C1 segment of cervical spinal cord (tissue), 14 donors: ENCODE measurements around the gene ABTB2.

ENCODE experiments used
- DNase-seq, 14 donors: peaks; one replicate each; lab custom pipeline; 2025; lab: John Stamatoyannopoulos, UW

Gene ABTB2

GRCh38 chr11:34154059-34154875 lies 203.5 kb downstream of the ABTB2 start:
- DNase-seq, result no peak

- no peak for DNase-seq
Observed at GRCh38 chr11:34151916-34152845, 205.6 kb downstream of the ABTB2 start.

GRCh38 chr11:34151166-34151565 lies 206.6 kb downstream of the ABTB2 start:
- no peak for DNase-seq

GRCh38 chr11:34150494-34151151 lies 207.2 kb downstream of the ABTB2 start:
- DNase-seq, result no peak

- no peak for DNase-seq
Observed at GRCh38 chr11:34149786-34150185, 208.0 kb downstream of the ABTB2 start.

GRCh38 chr11:34149274-34149673 lies 208.5 kb downstream of the ABTB2 start:
- DNase-seq, result no peak

- no peak for DNase-seq
Observed at GRCh38 chr11:34148504-34149165, 209.2 kb downstream of the ABTB2 start.

GRCh38 chr11:34147581-34147980 lies 210.2 kb downstream of the ABTB2 start:
- DNase-seq, result no peak

GRCh38 chr11:34146866-34147265 lies 210.9 kb downstream of the ABTB2 start:
- DNase-seq, result no peak

- DNase-seq, result no peak
Observed at GRCh38 chr11:34146411-34146810, 211.4 kb downstream of the ABTB2 start.

- DNase-seq, result no peak
Observed at GRCh38 chr11:34145847-34146381, 211.9 kb downstream of the ABTB2 start.

- no peak for DNase-seq
Observed at GRCh38 chr11:34145073-34145472, 212.7 kb downstream of the ABTB2 start.

GRCh38 chr11:34143048-34143447 lies 214.8 kb downstream of the ABTB2 start:
- no peak for DNase-seq

GRCh38 chr11:34140149-34140548 lies 217.7 kb downstream of the ABTB2 start:
- DNase-seq, result no peak

- no peak for DNase-seq
Observed at GRCh38 chr11:34139346-34139745, 218.5 kb downstream of the ABTB2 start.

- DNase-seq, result no peak
Observed at GRCh38 chr11:34136420-34136819, 221.4 kb downstream of the ABTB2 start.

- DNase-seq, result no peak
Observed at GRCh38 chr11:34135439-34135838, 222.4 kb downstream of the ABTB2 start.

GRCh38 chr11:34134765-34135164 lies 223.0 kb downstream of the ABTB2 start:
- DNase-seq, result no peak

- DNase-seq, result no peak
Observed at GRCh38 chr11:34132261-34132965, 225.4 kb downstream of the ABTB2 start.

GRCh38 chr11:34128824-34129223 lies 229.0 kb downstream of the ABTB2 start:
- DNase-seq, result no peak
